Fibroblast of skin of back (primary cell): ENCODE data around the gene CD244.
"Not testable (repeated sequence)": the region's sequence is repeated elsewhere in the genome, so short reads cannot be mapped to it uniquely, and the experiment has no call there.

ENCODE experiments used
- DNase-seq: peaks from one replicate; pipeline ENCODE4 v3.0.0-alpha.2; 2013

Gene CD244

GRCh38 chr1:160879056-160879455 lies 16.4 kb upstream of the CD244 start:
- DNase-seq, result no peak

GRCh38 chr1:160877221-160877620 lies 14.5 kb upstream of the CD244 start:
- DNase-seq, result no peak

GRCh38 chr1:160876311-160876710 lies 13.6 kb upstream of the CD244 start:
- no peak for DNase-seq

- DNase-seq, result not testable (repeated sequence)
These were observed 12.9 kb upstream of the CD244 start for GRCh38 chr1:160875591-160875990.

- DNase-seq, result no peak
These were observed 12.2 kb upstream of the CD244 start for GRCh38 chr1:160874935-160875334.

- no peak for DNase-seq
These were observed 5.5 kb upstream of the CD244 start for GRCh38 chr1:160868141-160868540.

- DNase-seq, result not testable (repeated sequence)
These were observed 5.0 kb upstream of the CD244 start for GRCh38 chr1:160867651-160868050.

- no peak for DNase-seq
These were observed 4.1 kb upstream of the CD244 start for GRCh38 chr1:160866695-160867260.

- no peak for DNase-seq
These were observed 3.5 kb upstream of the CD244 start for GRCh38 chr1:160866001-160866694.

GRCh38 chr1:160865337-160865736 lies 2.6 kb upstream of the CD244 start:
- DNase-seq, result no peak

- DNase-seq, result no peak
These were observed 1.5 kb upstream of the CD244 start for GRCh38 chr1:160864173-160864572.

GRCh38 chr1:160863774-160864131 lies 1.1 kb upstream of the CD244 start:
- DNase-seq, result no peak

GRCh38 chr1:160863061-160863773 lies 530 bp upstream of the CD244 start:
- DNase-seq, result no peak

GRCh38 chr1:160860840-160861505 lies 1.7 kb downstream of the CD244 start:
- DNase-seq, result no peak

GRCh38 chr1:160859166-160859565 lies 3.5 kb downstream of the CD244 start:
- DNase-seq, result no peak

GRCh38 chr1:160858507-160858906 lies 4.2 kb downstream of the CD244 start:
- DNase-seq, result no peak

GRCh38 chr1:160858097-160858496 lies 4.6 kb downstream of the CD244 start:
- DNase-seq, result no peak

- DNase-seq, result no peak
These were observed 7.3 kb downstream of the CD244 start for GRCh38 chr1:160855181-160855981.

GRCh38 chr1:160853754-160854153 lies 8.9 kb downstream of the CD244 start:
- DNase-seq, result no peak

GRCh38 chr1:160853014-160853413 lies 9.7 kb downstream of the CD244 start:
- DNase-seq, result no peak

GRCh38 chr1:160850993-160851392 lies 11.7 kb downstream of the CD244 start:
- no peak for DNase-seq

- no peak for DNase-seq
These were observed 12.1 kb downstream of the CD244 start for GRCh38 chr1:160850541-160850940.

- DNase-seq, result no peak
These were observed 16.4 kb downstream of the CD244 start for GRCh38 chr1:160846281-160846680.
